ENCODE results near the gene KRT6A.
"Not testable (repeated sequence)": the region's sequence is repeated elsewhere in the genome, so short reads cannot be mapped to it uniquely, and the experiment has no call there.

- TF ChIP-seq CTCF (IDR thresholded peaks at IDR 0.05 in 8 of 11, conservative IDR thresholded peaks at IDR 0.05 in 3 of 11); POLR2A (IDR thresholded peaks at IDR 0.05): not testable (repeated sequence)
These were observed 1.6 kb downstream of the KRT6A start for GRCh38 chr12:52491495-52491894.
